SK-N-SH (cell line): ENCODE measurements around the gene GLYAT. TPM values are rescaled to one million over a fixed set of nuclear protein-coding genes. Genes with fewer than 3 reads are reported as not detected.

Experiments
- CTCF ChIA-PET: fragments of 300-600, 350-600 bp; formaldehyde crosslinking; extraction: SDS; loops from one replicate; lab custom pipeline; 2021; lab: Yijun Ruan, JAX
- POLR2A ChIA-PET: fragments of 350-600 bp; sonication (Branson Sonifier 250); formaldehyde crosslinking; extraction: SDS; loops from one replicate; lab custom pipeline; 2020; ENCODE audit warnings: antibody characterized with exemption, inconsistent platforms; lab: Yijun Ruan, JAX
- DNase-seq: peaks from one replicate; pipeline ENCODE4 v3.0.0; 2012
- H2AFZ ChIP-seq: fragments of 200-600 bp; sonication (generic); 2 replicates; pipeline ENCODE4 v1.8.1; 2016; ENCODE audit warnings: antibody characterized with exemption, mild to moderate bottlenecking, low read depth
- H3F3A ChIP-seq: fragments of 200-600 bp; sonication (generic); replicated peaks from 2 replicates; pipeline ENCODE3; 2016; ENCODE audit warnings: antibody characterized with exemption, mild to moderate bottlenecking; ENCODE audit not compliant: insufficient read depth
- H3K27ac ChIP-seq, 2 experiments: fragments of 200-500 bp in 1 of 2; fragments of 200-600 bp in 1 of 2; sonication (Bioruptor generic) in 1 of 2; sonication (generic), shearing (Covaris generic) in 1 of 2; 2 replicates each; pipeline versions ENCODE4 v1.5.1 to v1.6.1; 2014 to 2016; ENCODE audit warnings: low read depth in 2 of 2, inconsistent platforms in 1 of 2, low read length in 1 of 2, mild to moderate bottlenecking in 1 of 2, mixed read lengths in 1 of 2
- H3K27me3 ChIP-seq: fragments of 200-600 bp; sonication (generic), shearing (Covaris generic); 2 replicates; pipeline ENCODE4 v1.6.1; 2016; ENCODE audit warnings: mixed run types; ENCODE audit not compliant: insufficient read depth
- H3K36me3 ChIP-seq, 2 experiments: fragments of 200-500 bp in 1 of 2; fragments of 200-600 bp in 1 of 2; sonication (Bioruptor generic) in 1 of 2; sonication (generic) in 1 of 2; replicated peaks in 1 of 2; 2 replicates each; pipeline versions ENCODE3 to v1.5.1; 2014 to 2016; ENCODE audit warnings: low read length in 1 of 2, mild to moderate bottlenecking in 1 of 2; ENCODE audit not compliant: insufficient read depth in 2 of 2, control insufficient read depth in 1 of 2
- H3K4me1 ChIP-seq, 2 experiments: fragments of 200-500 bp in 1 of 2; fragments of 200-600 bp in 1 of 2; sonication (Bioruptor generic) in 1 of 2; sonication (generic), shearing (Covaris generic) in 1 of 2; 2 replicates each; pipeline versions ENCODE4 v1.5.1 to v1.6.1; 2014 to 2016; ENCODE audit warnings: low read depth in 1 of 2, low read length in 1 of 2, mixed run types in 1 of 2; ENCODE audit not compliant: insufficient read depth in 2 of 2, control insufficient read depth in 1 of 2
- H3K4me2 ChIP-seq: fragments of 200-600 bp; sonication (generic), shearing (Covaris generic); 2 replicates; pipeline ENCODE4 v1.6.1; 2017; ENCODE audit warnings: mixed run types
- H3K4me3 ChIP-seq, 2 experiments: fragments of 200-500 bp in 1 of 2; fragments of 200-600 bp in 1 of 2; sonication (Bioruptor generic) in 1 of 2; sonication (generic), shearing (Covaris generic) in 1 of 2; 2 replicates each; pipeline versions ENCODE4 v1.5.1 to v1.8.1; 2014 to 2016; ENCODE audit warnings: low read depth in 2 of 2, inconsistent platforms in 1 of 2, low read length in 1 of 2, mild to moderate bottlenecking in 1 of 2, mixed read lengths in 1 of 2, moderate library complexity in 1 of 2
- H3K79me2 ChIP-seq: fragments of 200-600 bp; sonication (generic); 2 replicates; pipeline ENCODE4 v1.8.1; 2017; ENCODE audit warnings: mild to moderate bottlenecking; ENCODE audit not compliant: insufficient read depth
- H3K9ac ChIP-seq: fragments of 200-600 bp; sonication (generic); 2 replicates; pipeline ENCODE4 v1.6.1; 2017; ENCODE audit warnings: mixed run types
- H3K9me2 ChIP-seq: fragments of 200-600 bp; sonication (generic); 2 replicates; pipeline ENCODE4 v1.6.1; 2017; ENCODE audit warnings: mixed run types
- H3K9me3 ChIP-seq: fragments of 200-600 bp; sonication (generic); 2 replicates; pipeline ENCODE4 v1.6.1; 2017; ENCODE audit warnings: mixed run types, mild to moderate bottlenecking, moderate library complexity
- H4K20me1 ChIP-seq: fragments of 200-600 bp; sonication (generic); 2 replicates; pipeline ENCODE4 v1.6.1; 2017; ENCODE audit warnings: mild to moderate bottlenecking, mixed run types; ENCODE audit not compliant: insufficient read depth
- EP300 ChIP-seq, 2 experiments: IDR thresholded peaks; 2 replicates each; pipeline versions ENCODE4 v1.4.0 to v1.6.1; 2012; ENCODE audit warnings: borderline replicate concordance in 1 of 2, low read depth in 1 of 2, low read length in 1 of 2
- FOSL2 ChIP-seq: IDR thresholded peaks from 2 replicates; pipeline ENCODE4 v1.4.0; 2012; ENCODE audit warnings: low read depth, mild to moderate bottlenecking, moderate library complexity, borderline replicate concordance
- FOXJ3 ChIP-seq: sonication (generic); formaldehyde crosslinking; IDR thresholded peaks from 2 replicates; pipeline ENCODE4 v1.5.1; 2020; ENCODE audit warnings: mild to moderate bottlenecking, missing genetic modification reagents
- GABPA ChIP-seq: IDR thresholded peaks from 2 replicates; pipeline ENCODE4 v1.4.0; 2012; ENCODE audit warnings: low read depth, mild to moderate bottlenecking
- GATA2 ChIP-seq: sonication (generic); formaldehyde crosslinking; IDR thresholded peaks from 2 replicates; pipeline ENCODE4 v1.5.0; 2020; ENCODE audit warnings: mild to moderate bottlenecking, missing genetic modification reagents
- JUND ChIP-seq: IDR thresholded peaks from 2 replicates; pipeline ENCODE4 v1.4.0; 2012
- MEF2A ChIP-seq: IDR thresholded peaks from 2 replicates; pipeline ENCODE4 v1.4.0; 2012; ENCODE audit warnings: low read depth, borderline replicate concordance
- MXI1 ChIP-seq: IDR thresholded peaks from 2 replicates; pipeline ENCODE4 v1.6.1; 2012; ENCODE audit warnings: mild to moderate bottlenecking, low read depth, low read length, improper control_type of control experiment
- NFIC ChIP-seq: IDR thresholded peaks from 2 replicates; pipeline ENCODE4 v1.4.0; 2012; ENCODE audit warnings: borderline replicate concordance
- NRF1 ChIP-seq: IDR thresholded peaks from 2 replicates; pipeline ENCODE4 v1.6.1; 2012; ENCODE audit warnings: low read depth, mild to moderate bottlenecking, low read length
- POLR2AphosphoS5 ChIP-seq: IDR thresholded peaks from 2 replicates; pipeline ENCODE4 v1.6.1; 2012; ENCODE audit warnings: low read depth, low read length
- RCOR1 ChIP-seq: fragments of 150-350 bp; IDR thresholded peaks from 2 replicates; pipeline ENCODE4 v1.6.1; 2017; ENCODE audit warnings: antibody characterized with exemption, low read length
- RFX5 ChIP-seq: IDR thresholded peaks from 2 replicates; pipeline ENCODE4 v1.6.1; 2012; ENCODE audit warnings: mild to moderate bottlenecking, improper control_type of control experiment, low read length
- SIN3A ChIP-seq: IDR thresholded peaks from 2 replicates; pipeline ENCODE4 v1.6.1; 2012; ENCODE audit warnings: low read depth, mild to moderate bottlenecking, low read length, moderate library complexity, borderline replicate concordance
- TAF1 ChIP-seq: IDR thresholded peaks from 2 replicates; pipeline ENCODE4 v1.6.1; 2012; ENCODE audit warnings: low read depth, mild to moderate bottlenecking, low read length, moderate library complexity, borderline replicate concordance
- polyA plus RNA-seq, 3 experiments: library from polyadenylated mRNA; depleted of rRNA; stranded (reverse); fragments of >200 nt; gene quantifications; 2 replicates each; pipeline ENCODE4 v1.2.3, GENCODE V29; 2012
- TF ChIP-seq, protein P1 (sequence below): IDR thresholded peaks from 2 replicates; pipeline ENCODE4; 2012
- TF ChIP-seq, protein P2 (sequence below): IDR thresholded peaks from 2 replicates; pipeline ENCODE4 v1.4.0; 2012; ENCODE audit warnings: low read depth
- TF ChIP-seq, protein P3 (sequence below): IDR thresholded peaks from 2 replicates; pipeline ENCODE4 v1.4.0; 2012; ENCODE audit warnings: low read depth, borderline replicate concordance
- TF ChIP-seq, protein P4 (sequence below): fragments of 200-600 bp; sonication (generic); IDR thresholded peaks from 2 replicates; pipeline ENCODE4 v1.6.1; 2017; ENCODE audit warnings: antibody characterized with exemption, mild to moderate bottlenecking, moderate library complexity

GLYAT gene
- polyA plus RNA-seq, 1 of the 3 experiments (the other 2 are of a cell fraction): not detected

DNA sequence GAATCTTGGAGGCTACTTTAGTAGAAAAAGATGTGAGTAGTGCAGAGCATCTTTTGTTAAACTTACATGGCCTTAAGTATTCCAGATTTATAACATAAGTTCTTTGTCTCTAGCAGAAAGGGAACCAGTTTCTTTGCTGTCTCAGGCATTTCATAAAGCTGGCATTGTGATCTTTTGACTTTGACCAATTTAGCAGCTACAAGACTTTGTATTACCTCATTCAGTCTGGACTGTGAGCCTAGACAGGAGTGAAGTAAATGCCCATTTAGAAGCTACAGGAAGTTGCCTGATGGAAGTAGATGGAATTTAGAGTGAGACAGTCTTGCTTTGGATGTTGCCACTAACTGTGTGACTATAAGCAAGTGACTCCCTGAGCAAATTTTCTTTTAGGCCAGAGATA, 25.7 kb upstream of the GLYAT start:
- TF ChIP-seq, protein P1, sequence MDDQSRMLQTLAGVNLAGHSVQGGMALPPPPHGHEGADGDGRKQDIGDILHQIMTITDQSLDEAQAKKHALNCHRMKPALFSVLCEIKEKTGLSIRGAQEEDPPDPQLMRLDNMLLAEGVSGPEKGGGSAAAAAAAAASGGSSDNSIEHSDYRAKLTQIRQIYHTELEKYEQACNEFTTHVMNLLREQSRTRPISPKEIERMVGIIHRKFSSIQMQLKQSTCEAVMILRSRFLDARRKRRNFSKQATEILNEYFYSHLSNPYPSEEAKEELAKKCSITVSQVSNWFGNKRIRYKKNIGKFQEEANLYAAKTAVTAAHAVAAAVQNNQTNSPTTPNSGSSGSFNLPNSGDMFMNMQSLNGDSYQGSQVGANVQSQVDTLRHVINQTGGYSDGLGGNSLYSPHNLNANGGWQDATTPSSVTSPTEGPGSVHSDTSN: no peak
- no peak for TF ChIP-seq RCOR1
- TF ChIP-seq GATA2 (CRISPR knock-in tag): no peak
- no peak for TF ChIP-seq POLR2AphosphoS5
- no peak for TF ChIP-seq MXI1
- TF ChIP-seq, protein P2, sequence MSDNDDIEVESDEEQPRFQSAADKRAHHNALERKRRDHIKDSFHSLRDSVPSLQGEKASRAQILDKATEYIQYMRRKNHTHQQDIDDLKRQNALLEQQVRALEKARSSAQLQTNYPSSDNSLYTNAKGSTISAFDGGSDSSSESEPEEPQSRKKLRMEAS: no peak
- no peak for TF ChIP-seq MEF2A
- no peak for TF ChIP-seq TAF1
- TF ChIP-seq SIN3A: no peak
- TF ChIP-seq, protein P3, sequence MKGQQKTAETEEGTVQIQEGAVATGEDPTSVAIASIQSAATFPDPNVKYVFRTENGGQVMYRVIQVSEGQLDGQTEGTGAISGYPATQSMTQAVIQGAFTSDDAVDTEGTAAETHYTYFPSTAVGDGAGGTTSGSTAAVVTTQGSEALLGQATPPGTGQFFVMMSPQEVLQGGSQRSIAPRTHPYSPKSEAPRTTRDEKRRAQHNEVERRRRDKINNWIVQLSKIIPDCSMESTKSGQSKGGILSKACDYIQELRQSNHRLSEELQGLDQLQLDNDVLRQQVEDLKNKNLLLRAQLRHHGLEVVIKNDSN: no peak
- TF ChIP-seq GABPA: no peak
- no peak for TF ChIP-seq FOSL2
- no peak for TF ChIP-seq NRF1
- no peak for TF ChIP-seq RFX5
- no peak for TF ChIP-seq FOXJ3 (CRISPR knock-in tag)
- no peak for TF ChIP-seq JUND
- no peak for TF ChIP-seq NFIC
- no peak for TF ChIP-seq EP300 (IDR thresholded peaks at IDR 0.05; ENCODE audit: borderline replicate concordance in 1 of 2, low read depth in 1 of 2, low read length in 1 of 2)
- TF ChIP-seq, protein P4, sequence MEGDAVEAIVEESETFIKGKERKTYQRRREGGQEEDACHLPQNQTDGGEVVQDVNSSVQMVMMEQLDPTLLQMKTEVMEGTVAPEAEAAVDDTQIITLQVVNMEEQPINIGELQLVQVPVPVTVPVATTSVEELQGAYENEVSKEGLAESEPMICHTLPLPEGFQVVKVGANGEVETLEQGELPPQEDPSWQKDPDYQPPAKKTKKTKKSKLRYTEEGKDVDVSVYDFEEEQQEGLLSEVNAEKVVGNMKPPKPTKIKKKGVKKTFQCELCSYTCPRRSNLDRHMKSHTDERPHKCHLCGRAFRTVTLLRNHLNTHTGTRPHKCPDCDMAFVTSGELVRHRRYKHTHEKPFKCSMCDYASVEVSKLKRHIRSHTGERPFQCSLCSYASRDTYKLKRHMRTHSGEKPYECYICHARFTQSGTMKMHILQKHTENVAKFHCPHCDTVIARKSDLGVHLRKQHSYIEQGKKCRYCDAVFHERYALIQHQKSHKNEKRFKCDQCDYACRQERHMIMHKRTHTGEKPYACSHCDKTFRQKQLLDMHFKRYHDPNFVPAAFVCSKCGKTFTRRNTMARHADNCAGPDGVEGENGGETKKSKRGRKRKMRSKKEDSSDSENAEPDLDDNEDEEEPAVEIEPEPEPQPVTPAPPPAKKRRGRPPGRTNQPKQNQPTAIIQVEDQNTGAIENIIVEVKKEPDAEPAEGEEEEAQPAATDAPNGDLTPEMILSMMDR: no peak
- CTCF ChIA-PET: interaction anchor here (0.8 kb wide), 1 partner anchor 31 kb away, joined by 4 read pairs; no protein-coding TSS in a partner anchor
- POLR2A ChIA-PET: no interaction called here

More for the DNA sequence above, 25.7 kb upstream of the GLYAT start:
- H3K27ac ChIP-seq: no peak overlapping the region
- H3K9me2 ChIP-seq: no peaks in the 10 kb centered on the region
- H3K9me3 ChIP-seq: no peaks in the 10 kb centered on the region
- H3K9ac ChIP-seq: no peak overlapping the region
- no peaks in the 10 kb centered on the region for H3K27me3 ChIP-seq
- no peaks in the 10 kb centered on the region for H3K4me1 ChIP-seq
- H3K4me2 ChIP-seq: no peak overlapping the region
- H3F3A ChIP-seq: no peaks in the 10 kb centered on the region
- DNase-seq: no peak
- H3K36me3 ChIP-seq: no peaks in the 10 kb centered on the region
- no peak overlapping the region for H2AFZ ChIP-seq
- no peaks in the 10 kb centered on the region for H4K20me1 ChIP-seq
- H3K79me2 ChIP-seq: no peaks in the 10 kb centered on the region
- H3K4me3 ChIP-seq: no peak overlapping the region
